ENCODE data around the gene TMEM50B.

DNA sequence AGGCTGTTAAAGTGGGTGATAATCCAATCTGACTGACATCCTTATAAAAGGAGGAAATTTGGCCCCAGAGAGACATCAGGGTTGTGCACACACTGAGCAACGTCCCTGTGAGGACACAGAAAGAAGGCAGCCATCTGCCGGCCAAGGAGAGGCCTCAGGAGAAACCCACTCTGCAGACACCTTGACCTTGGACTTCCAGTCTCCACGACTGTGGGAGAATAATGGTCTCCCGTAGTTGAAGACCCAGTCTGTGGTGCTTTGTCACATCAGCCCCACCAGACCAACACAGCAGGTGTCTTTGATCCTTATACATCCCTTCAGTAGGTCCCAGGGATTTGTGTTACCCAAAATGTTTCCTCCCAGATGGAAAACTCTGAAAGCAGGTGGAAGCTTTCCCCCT lies 16.0 kb upstream of the TMEM50B start:
- TF ChIP-seq POLR2A (IDR thresholded peaks at IDR 0.05) (no peak), POLR2AphosphoS5 (IDR thresholded peaks at IDR 0.05) (no peak)
- TF ChIP-seq, protein P1, sequence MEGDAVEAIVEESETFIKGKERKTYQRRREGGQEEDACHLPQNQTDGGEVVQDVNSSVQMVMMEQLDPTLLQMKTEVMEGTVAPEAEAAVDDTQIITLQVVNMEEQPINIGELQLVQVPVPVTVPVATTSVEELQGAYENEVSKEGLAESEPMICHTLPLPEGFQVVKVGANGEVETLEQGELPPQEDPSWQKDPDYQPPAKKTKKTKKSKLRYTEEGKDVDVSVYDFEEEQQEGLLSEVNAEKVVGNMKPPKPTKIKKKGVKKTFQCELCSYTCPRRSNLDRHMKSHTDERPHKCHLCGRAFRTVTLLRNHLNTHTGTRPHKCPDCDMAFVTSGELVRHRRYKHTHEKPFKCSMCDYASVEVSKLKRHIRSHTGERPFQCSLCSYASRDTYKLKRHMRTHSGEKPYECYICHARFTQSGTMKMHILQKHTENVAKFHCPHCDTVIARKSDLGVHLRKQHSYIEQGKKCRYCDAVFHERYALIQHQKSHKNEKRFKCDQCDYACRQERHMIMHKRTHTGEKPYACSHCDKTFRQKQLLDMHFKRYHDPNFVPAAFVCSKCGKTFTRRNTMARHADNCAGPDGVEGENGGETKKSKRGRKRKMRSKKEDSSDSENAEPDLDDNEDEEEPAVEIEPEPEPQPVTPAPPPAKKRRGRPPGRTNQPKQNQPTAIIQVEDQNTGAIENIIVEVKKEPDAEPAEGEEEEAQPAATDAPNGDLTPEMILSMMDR (IDR thresholded peaks at IDR 0.05), result no peak
